ENCODE measurements around the gene AMIGO2.

AMIGO2 gene

GRCh38 chr12:47107446-47107845 lies 27.7 kb upstream of the AMIGO2 start:
- H3K4me1 ChIP-seq (ENCODE audit: insufficient read depth, poor library complexity, severe bottlenecking), result no peaks in the 10 kb centered on the region
- ATAC-seq (ENCODE audit: low read depth) (no peak), DNase-seq (ENCODE audit: low spot score) (no peak)
- no peaks in the 10 kb centered on the region for H3K36me3 ChIP-seq (ENCODE audit: low read depth)
- no peaks in the 10 kb centered on the region for H3K27me3 ChIP-seq (ENCODE audit: insufficient read depth, poor library complexity, severe bottlenecking)
- no peak for TF ChIP-seq CTCF (IDR thresholded peaks at IDR 0.05; ENCODE audit: poor library complexity, severe bottlenecking)
- H3K9me3 ChIP-seq (ENCODE audit: severe bottlenecking), result no peaks in the 10 kb centered on the region
- no peak overlapping the region for H3K4me3 ChIP-seq (ENCODE audit: severe bottlenecking)
- no peak overlapping the region for H3K27ac ChIP-seq (ENCODE audit: poor library complexity, severe bottlenecking)

- no peaks in the 10 kb centered on the region for H3K27me3 ChIP-seq (ENCODE audit: insufficient read depth, poor library complexity, severe bottlenecking)
- ATAC-seq (ENCODE audit: low read depth) (no peak), DNase-seq (ENCODE audit: low spot score) (no peak)
- H3K27ac ChIP-seq (ENCODE audit: poor library complexity, severe bottlenecking), result no peak overlapping the region
- no peaks in the 10 kb centered on the region for H3K36me3 ChIP-seq (ENCODE audit: low read depth)
- TF ChIP-seq CTCF (IDR thresholded peaks at IDR 0.05; ENCODE audit: poor library complexity, severe bottlenecking), result no peak
- no peaks in the 10 kb centered on the region for H3K4me1 ChIP-seq (ENCODE audit: insufficient read depth, poor library complexity, severe bottlenecking)
- H3K4me3 ChIP-seq (ENCODE audit: severe bottlenecking), result no peak overlapping the region
- no peaks in the 10 kb centered on the region for H3K9me3 ChIP-seq (ENCODE audit: severe bottlenecking)
These were observed 26.3 kb upstream of the AMIGO2 start for GRCh38 chr12:47105914-47106674.

GRCh38 chr12:47102845-47103651 lies 23.3 kb upstream of the AMIGO2 start:
- H3K4me1 ChIP-seq (ENCODE audit: insufficient read depth, poor library complexity, severe bottlenecking), result peaks cover 13% of the 10 kb centered on the region
- no peak overlapping the region for H3K4me3 ChIP-seq (ENCODE audit: severe bottlenecking)
- no peaks in the 10 kb centered on the region for H3K9me3 ChIP-seq (ENCODE audit: severe bottlenecking)
- DNase-seq (ENCODE audit: low spot score) (no peak), ATAC-seq (ENCODE audit: low read depth) (no peak)
- no peaks in the 10 kb centered on the region for H3K36me3 ChIP-seq (ENCODE audit: low read depth)
- TF ChIP-seq CTCF (IDR thresholded peaks at IDR 0.05; ENCODE audit: poor library complexity, severe bottlenecking), result no peak
- H3K27ac ChIP-seq (ENCODE audit: poor library complexity, severe bottlenecking), result no peak overlapping the region
- no peaks in the 10 kb centered on the region for H3K27me3 ChIP-seq (ENCODE audit: insufficient read depth, poor library complexity, severe bottlenecking)

- DNase-seq (ENCODE audit: low spot score), result no peak
- no peak for TF ChIP-seq CTCF (IDR thresholded peaks at IDR 0.05; ENCODE audit: poor library complexity, severe bottlenecking)
- no peaks in the 10 kb centered on the region for H3K9me3 ChIP-seq (ENCODE audit: severe bottlenecking)
- no peak for ATAC-seq (ENCODE audit: low read depth)
- no peak overlapping the region for H3K27ac ChIP-seq (ENCODE audit: poor library complexity, severe bottlenecking)
- no peaks in the 10 kb centered on the region for H3K36me3 ChIP-seq (ENCODE audit: low read depth)
- peaks cover 16% of the 10 kb centered on the region for H3K4me1 ChIP-seq (ENCODE audit: insufficient read depth, poor library complexity, severe bottlenecking)
- no peaks in the 10 kb centered on the region for H3K27me3 ChIP-seq (ENCODE audit: insufficient read depth, poor library complexity, severe bottlenecking)
- no peak overlapping the region for H3K4me3 ChIP-seq (ENCODE audit: severe bottlenecking)
These were observed 22.6 kb upstream of the AMIGO2 start for GRCh38 chr12:47102406-47102805.

Data from RWPE2 (cell line).